Hematopoietic multipotent progenitor cell treated with erythropoietin and hydrocortisone succinate and interleukin-3 and kit ligand, for 4 days (in vitro differentiated cells): ENCODE data around the gene EBF4.
"Not testable (repeated sequence)": the region's sequence is repeated elsewhere in the genome, so short reads cannot be mapped to it uniquely, and the experiment has no call there.

Experiments
- DNase-seq: peaks from one replicate; pipeline ENCODE4 v3.0.0-alpha.2; 2015

Gene EBF4

GRCh38 chr20:2680046-2680445, 12.5 kb upstream of the EBF4 start:
- no peak for DNase-seq

- not testable (repeated sequence) for DNase-seq
Observed at GRCh38 chr20:2682040-2682439, 10.5 kb upstream of the EBF4 start.

- peak; percentile 87 for DNase-seq
Observed at GRCh38 chr20:2684817-2685216, 7.8 kb upstream of the EBF4 start.

GRCh38 chr20:2687514-2687913, 5.1 kb upstream of the EBF4 start:
- DNase-seq: no peak

GRCh38 chr20:2688041-2688591, 4.5 kb upstream of the EBF4 start:
- DNase-seq: peak; percentile 93

- DNase-seq: no peak
Observed at GRCh38 chr20:2690213-2690612, 2.4 kb upstream of the EBF4 start.

GRCh38 chr20:2690718-2691117, 1.9 kb upstream of the EBF4 start:
- DNase-seq: peak; percentile 21

- no peak for DNase-seq
Observed at GRCh38 chr20:2691127-2691526, 1.5 kb upstream of the EBF4 start.

GRCh38 chr20:2691663-2692035, 931 bp upstream of the EBF4 start:
- no peak for DNase-seq

- peak; percentile 24 for DNase-seq
Observed at GRCh38 chr20:2692886-2693285, 306 bp downstream of the EBF4 start.

- peak; percentile 21 for DNase-seq
Observed at GRCh38 chr20:2693286-2694007, 867 bp downstream of the EBF4 start.

GRCh38 chr20:2694008-2694471, 1.5 kb downstream of the EBF4 start:
- DNase-seq: no peak

GRCh38 chr20:2694519-2694918, 1.9 kb downstream of the EBF4 start:
- DNase-seq: no peak

GRCh38 chr20:2695206-2695983, 2.8 kb downstream of the EBF4 start:
- DNase-seq: no peak

GRCh38 chr20:2695984-2696525, 3.5 kb downstream of the EBF4 start:
- DNase-seq: not testable (repeated sequence)

- DNase-seq: no peak
Observed at GRCh38 chr20:2696646-2697045, 4.1 kb downstream of the EBF4 start.

- DNase-seq: no peak
Observed at GRCh38 chr20:2697768-2698167, 5.2 kb downstream of the EBF4 start.

GRCh38 chr20:2698186-2698817, 5.7 kb downstream of the EBF4 start:
- DNase-seq: no peak

GRCh38 chr20:2698912-2699311, 6.3 kb downstream of the EBF4 start:
- no peak for DNase-seq

- no peak for DNase-seq
Observed at GRCh38 chr20:2699775-2700413, 7.3 kb downstream of the EBF4 start.

GRCh38 chr20:2700913-2701620, 8.5 kb downstream of the EBF4 start:
- no peak for DNase-seq

GRCh38 chr20:2701671-2702081, 9.1 kb downstream of the EBF4 start:
- no peak for DNase-seq
